ENCODE data around the gene EPB42. TPM values are rescaled to one million over a fixed set of nuclear protein-coding genes. Genes with fewer than 3 reads are reported as not detected.

The EPB42 gene
- total RNA-seq, 1 experiment from 2014 or later, result not detected

GRCh38 chr15:43187544-43188155 lies 33.2 kb downstream of the EPB42 start:
- H3K27me3 ChIP-seq (replicated peaks; ENCODE audit: control insufficient read depth, insufficient read depth, low read length), result no peaks in the 10 kb centered on the region
- intact Hi-C loops (cut with micrococcal nuclease; ENCODE audit: unreplicated experiment), result loop anchor here (1.0 kb wide), 1 partner anchor 98 kb away; no protein-coding TSS in a partner anchor
- H3K36me3 ChIP-seq (ENCODE audit: control insufficient read depth, insufficient read depth, low read length), result no peaks in the 10 kb centered on the region
- Mint-ChIP-seq H3K27me3 (ENCODE audit: insufficient read depth, unreplicated experiment) (no peaks in the 10 kb centered on the region), H3K36me3 (ENCODE audit: insufficient read depth, unreplicated experiment) (peaks cover 36% of the 10 kb centered on the region), H3K4me3 (ENCODE audit: unreplicated experiment) (no peak overlapping the region), H3K27ac (ENCODE audit: unreplicated experiment) (no peak overlapping the region), H3K9me3 (ENCODE audit: unreplicated experiment) (no peaks in the 10 kb centered on the region), H3K4me1 (ENCODE audit: low read depth, unreplicated experiment) (peaks cover 4% of the 10 kb centered on the region)
- ChIA-PET CTCF (no interaction called here), POLR2A (no interaction called here)
- no peak overlapping the region for H3K4me3 ChIP-seq (ENCODE audit: low read depth, low read length)
- no peaks in the 10 kb centered on the region for H3K9me3 ChIP-seq
- BruUV-seq (replicated peaks), result no TSS peak
- peaks cover 12% of the 10 kb centered on the region for H3K4me1 ChIP-seq
- peak; percentile 40 to 62 for TF ChIP-seq CTCF (IDR thresholded peaks at IDR 0.05; ENCODE audit: insufficient read depth in 1 of 2, low read depth in 1 of 2, low read length in 1 of 2, severe bottlenecking in 1 of 2, unreplicated experiment in 1 of 2)
- peak in 1 of 2 experiments; percentile 37 for DNase-seq

GRCh38 chr15:43186003-43186353 lies 34.8 kb downstream of the EPB42 start:
- POLR2A ChIA-PET, result no interaction called here
- intact Hi-C loops (cut with micrococcal nuclease; ENCODE audit: unreplicated experiment), result no loop called here
- Mint-ChIP-seq H3K4me1 (ENCODE audit: low read depth, unreplicated experiment) (peaks cover 4% of the 10 kb centered on the region), H3K4me3 (ENCODE audit: unreplicated experiment) (peak overlapping the region; percentile 93), H3K27ac (ENCODE audit: unreplicated experiment) (peak overlapping the region; percentile 79), H3K36me3 (ENCODE audit: insufficient read depth, unreplicated experiment) (peaks cover 25% of the 10 kb centered on the region), H3K9me3 (ENCODE audit: unreplicated experiment) (no peaks in the 10 kb centered on the region), H3K27me3 (ENCODE audit: insufficient read depth, unreplicated experiment) (no peaks in the 10 kb centered on the region)
- DNase-seq, result no peak
- no peak for TF ChIP-seq CTCF (IDR thresholded peaks at IDR 0.05; ENCODE audit: insufficient read depth in 1 of 2, low read depth in 1 of 2, low read length in 1 of 2, severe bottlenecking in 1 of 2, unreplicated experiment in 1 of 2)
- BruUV-seq (replicated peaks), result no TSS peak
- Histone ChIP-seq H3K36me3 (ENCODE audit: control insufficient read depth, insufficient read depth, low read length) (no peaks in the 10 kb centered on the region), H3K4me3 (ENCODE audit: low read depth, low read length) (peak overlapping the region; percentile 82), H3K27me3 (replicated peaks; ENCODE audit: control insufficient read depth, insufficient read depth, low read length) (no peaks in the 10 kb centered on the region), H3K4me1 (peaks cover 12% of the 10 kb centered on the region), H3K9me3 (no peaks in the 10 kb centered on the region)
- CTCF ChIA-PET, result interaction anchor here (1.0 kb wide), 1 partner anchor 18 kb away, joined by 3 read pairs; no protein-coding TSS in a partner anchor

GRCh38 chr15:43185157-43186002 lies 35.4 kb downstream of the EPB42 start, which contains the start of gene CCNDBP1:
CCNDBP1 (plus strand) TSS chr15:43185403; CDS start chr15:43185499, 96 bp downstream.
- no peaks in the 10 kb centered on the region for H3K9me3 Mint-ChIP-seq (ENCODE audit: unreplicated experiment)
- Histone ChIP-seq H3K36me3 (ENCODE audit: control insufficient read depth, insufficient read depth, low read length) (no peaks in the 10 kb centered on the region), H3K4me3 (ENCODE audit: low read depth, low read length) (peak within 1 kb of the TSS; percentile 82), H3K27me3 (replicated peaks; ENCODE audit: control insufficient read depth, insufficient read depth, low read length) (no peaks in the 10 kb centered on the region), H3K9me3 (no peaks in the 10 kb centered on the region), H3K4me1 (peaks cover 12% of the 10 kb centered on the region)
- ChIA-PET CTCF (interaction anchor here (1.0 kb wide), 1 partner anchor 19 kb away, joined by 3 read pairs; no protein-coding TSS in a partner anchor), POLR2A (no interaction called here)
- peaks cover 25% of the 10 kb centered on the region for H3K36me3 Mint-ChIP-seq (ENCODE audit: insufficient read depth, unreplicated experiment)
- H3K27me3 Mint-ChIP-seq (ENCODE audit: insufficient read depth, unreplicated experiment), result no peaks in the 10 kb centered on the region
- H3K4me1 Mint-ChIP-seq (ENCODE audit: low read depth, unreplicated experiment), result peaks cover 4% of the 10 kb centered on the region
- no TSS peak for BruUV-seq (replicated peaks)
- intact Hi-C loops (cut with micrococcal nuclease; ENCODE audit: unreplicated experiment), result loop anchor here (1.0 to 2.0 kb wide), 2 partner anchors 53 to 80 kb away; partner anchors contain the start of gene TMEM62
- H3K27ac Mint-ChIP-seq (ENCODE audit: unreplicated experiment), result peak within 1 kb of the TSS; percentile 79
- peak within 1 kb of the TSS; percentile 93 for H3K4me3 Mint-ChIP-seq (ENCODE audit: unreplicated experiment)
- peak; percentile 96 to 97 for DNase-seq
- TF ChIP-seq CTCF (IDR thresholded peaks at IDR 0.05; ENCODE audit: insufficient read depth in 1 of 2, low read depth in 1 of 2, low read length in 1 of 2, severe bottlenecking in 1 of 2, unreplicated experiment in 1 of 2), result peak; percentile 42 to 55
